Activated naive CD8-positive, alpha-beta T cell treated with anti-CD3 and anti-CD28 coated beads for 36 hours (primary cell): ENCODE results near the gene CXCL5. TPM values are rescaled to one million over a fixed set of nuclear protein-coding genes. Genes with fewer than 3 reads are reported as not detected.
"Not testable (repeated sequence)": the region's sequence is repeated elsewhere in the genome, so short reads cannot be mapped to it uniquely, and the experiment has no call there.

ENCODE experiments used
- DNase-seq: peaks from one replicate; pipeline ENCODE4 v3.0.0; 2021
- H3K27ac Mint-ChIP-seq: one replicate; pipeline ENCODE4 v1.8.0; 2022; ENCODE audit warnings: mild to moderate bottlenecking, moderate library complexity, mixed read lengths
- H3K27me3 Mint-ChIP-seq: one replicate; pipeline ENCODE4 v1.8.0; 2022; ENCODE audit warnings: mild to moderate bottlenecking, mixed read lengths
- H3K36me3 Mint-ChIP-seq: one replicate; pipeline ENCODE4 v1.8.0; 2021; ENCODE audit warnings: mild to moderate bottlenecking, mixed read lengths
- H3K4me1 Mint-ChIP-seq: one replicate; pipeline ENCODE4 v1.8.0; 2021; ENCODE audit warnings: mixed read lengths
- H3K4me3 Mint-ChIP-seq: one replicate; pipeline ENCODE4 v1.8.0; 2022; ENCODE audit warnings: mild to moderate bottlenecking, moderate library complexity, mixed read lengths
- H3K9me3 Mint-ChIP-seq: one replicate; pipeline ENCODE4 v1.8.0; 2022; ENCODE audit warnings: mixed read lengths
- total RNA-seq, 2 experiments: library from RNA; stranded (reverse); gene quantifications; one replicate each; pipeline ENCODE4 v1.2.3, GENCODE V29; 2021

Gene CXCL5
- total RNA-seq, 2 experiments from 2014 or later = not detected

DNA sequence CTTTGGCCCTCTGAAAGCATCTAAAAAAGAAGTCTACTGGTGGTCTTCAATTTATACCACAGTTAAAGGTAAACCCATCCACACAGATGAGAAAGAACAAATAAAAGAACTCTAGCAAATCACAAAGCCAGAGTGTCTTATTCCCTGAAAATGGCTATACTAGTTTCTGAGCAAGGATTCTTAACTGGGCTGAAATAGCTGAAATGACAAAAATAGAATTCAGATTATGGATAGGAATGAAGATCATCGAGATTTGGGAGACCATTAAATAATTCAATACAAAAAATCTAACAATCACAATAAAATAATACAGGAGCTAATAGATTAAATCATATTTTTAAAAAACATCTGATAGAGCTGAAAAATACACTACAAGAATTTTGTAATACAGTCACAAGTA, 28.5 kb downstream of the CXCL5 start:
- no peaks in the 10 kb centered on the region for H3K36me3 Mint-ChIP-seq
- no peaks in the 10 kb centered on the region for H3K4me1 Mint-ChIP-seq
- H3K9me3 Mint-ChIP-seq = peaks cover 21% of the 10 kb centered on the region
- H3K27me3 Mint-ChIP-seq = no peaks in the 10 kb centered on the region
- no peak overlapping the region for H3K27ac Mint-ChIP-seq
- DNase-seq = no peak
- no peak overlapping the region for H3K4me3 Mint-ChIP-seq

DNA sequence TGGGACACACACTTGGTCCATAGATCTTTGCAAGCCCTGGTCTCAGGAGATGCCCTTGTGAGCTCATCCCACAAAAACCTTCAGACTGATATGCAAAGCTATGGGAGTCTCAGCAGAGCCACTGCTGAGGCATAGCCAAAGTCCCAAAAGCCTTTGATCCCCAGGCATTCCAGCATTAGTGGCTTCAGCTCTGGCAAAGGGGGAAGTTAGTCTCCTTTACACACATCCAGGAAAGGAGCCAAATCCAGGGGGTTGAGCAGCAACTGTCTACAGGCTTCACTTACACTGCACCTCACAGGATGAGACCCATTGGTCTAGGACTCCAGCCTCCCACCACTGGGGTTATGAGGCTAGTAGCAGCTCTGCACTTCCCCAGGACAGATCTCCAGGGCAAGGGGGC, 30.6 kb downstream of the CXCL5 start:
- no peaks in the 10 kb centered on the region for H3K36me3 Mint-ChIP-seq
- peaks cover 15% of the 10 kb centered on the region for H3K9me3 Mint-ChIP-seq
- no peak overlapping the region for H3K4me3 Mint-ChIP-seq
- H3K27me3 Mint-ChIP-seq = no peaks in the 10 kb centered on the region
- no peak overlapping the region for H3K27ac Mint-ChIP-seq
- DNase-seq = no peak
- no peaks in the 10 kb centered on the region for H3K4me1 Mint-ChIP-seq

GRCh38 chr4:73964862-73965611, 33.4 kb downstream of the CXCL5 start:
- H3K36me3 Mint-ChIP-seq = no peaks in the 10 kb centered on the region
- no peak overlapping the region for H3K4me3 Mint-ChIP-seq
- H3K27me3 Mint-ChIP-seq = no peaks in the 10 kb centered on the region
- H3K4me1 Mint-ChIP-seq = no peaks in the 10 kb centered on the region
- no peak for DNase-seq
- peaks cover 8% of the 10 kb centered on the region for H3K9me3 Mint-ChIP-seq
- no peak overlapping the region for H3K27ac Mint-ChIP-seq

GRCh38 chr4:73962724-73963123, 35.8 kb downstream of the CXCL5 start:
- H3K27me3 Mint-ChIP-seq = no peaks in the 10 kb centered on the region
- no peak overlapping the region for H3K4me3 Mint-ChIP-seq
- H3K36me3 Mint-ChIP-seq = no peaks in the 10 kb centered on the region
- H3K27ac Mint-ChIP-seq = no peak overlapping the region
- H3K9me3 Mint-ChIP-seq = peaks cover 18% of the 10 kb centered on the region
- DNase-seq = no peak
- H3K4me1 Mint-ChIP-seq = no peaks in the 10 kb centered on the region

GRCh38 chr4:73959041-73959440, 39.4 kb downstream of the CXCL5 start:
- not testable (repeated sequence) for H3K36me3 Mint-ChIP-seq, DNase-seq, H3K27ac Mint-ChIP-seq, H3K4me3 Mint-ChIP-seq, H3K27me3 Mint-ChIP-seq, H3K4me1 Mint-ChIP-seq
- peaks cover 35% of the 10 kb centered on the region for H3K9me3 Mint-ChIP-seq

GRCh38 chr4:73952352-73952751, 46.1 kb downstream of the CXCL5 start:
- peaks cover 3% of the 10 kb centered on the region for H3K27me3 Mint-ChIP-seq
- no peak overlapping the region for H3K4me3 Mint-ChIP-seq
- peaks cover 14% of the 10 kb centered on the region for H3K9me3 Mint-ChIP-seq
- no peak overlapping the region for H3K27ac Mint-ChIP-seq
- no peaks in the 10 kb centered on the region for H3K4me1 Mint-ChIP-seq
- no peak for DNase-seq
- no peaks in the 10 kb centered on the region for H3K36me3 Mint-ChIP-seq

DNA sequence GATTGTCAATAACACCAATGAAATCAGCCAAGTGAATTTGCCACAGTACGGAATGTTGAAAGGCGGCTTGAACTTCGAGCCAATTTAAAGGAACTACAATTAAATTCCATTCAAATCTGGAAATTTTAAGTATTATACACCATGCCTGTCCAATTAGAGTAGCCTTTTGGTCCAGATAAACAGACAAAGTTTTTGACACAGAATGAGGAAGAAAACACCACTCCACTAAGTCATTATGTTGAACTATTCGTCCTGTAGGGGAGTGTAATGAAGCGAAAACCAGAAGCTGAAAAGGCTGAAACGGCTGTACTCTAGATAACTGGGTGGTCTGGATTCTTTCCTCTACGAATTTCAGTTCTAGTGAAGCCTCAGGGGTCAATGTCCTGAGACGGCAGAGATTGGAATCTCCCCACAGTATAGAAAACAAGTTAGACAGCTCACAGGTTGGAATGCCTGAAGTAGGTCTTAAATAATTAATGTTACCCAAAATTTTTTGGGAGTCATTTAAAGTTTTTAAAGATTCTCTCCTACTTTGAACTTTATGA, 48.0 kb downstream of the CXCL5 start:
- not testable (repeated sequence) for H3K4me3 Mint-ChIP-seq, H3K4me1 Mint-ChIP-seq, H3K36me3 Mint-ChIP-seq, H3K27ac Mint-ChIP-seq, H3K9me3 Mint-ChIP-seq, DNase-seq
- peaks cover 18% of the 10 kb centered on the region for H3K27me3 Mint-ChIP-seq

DNA sequence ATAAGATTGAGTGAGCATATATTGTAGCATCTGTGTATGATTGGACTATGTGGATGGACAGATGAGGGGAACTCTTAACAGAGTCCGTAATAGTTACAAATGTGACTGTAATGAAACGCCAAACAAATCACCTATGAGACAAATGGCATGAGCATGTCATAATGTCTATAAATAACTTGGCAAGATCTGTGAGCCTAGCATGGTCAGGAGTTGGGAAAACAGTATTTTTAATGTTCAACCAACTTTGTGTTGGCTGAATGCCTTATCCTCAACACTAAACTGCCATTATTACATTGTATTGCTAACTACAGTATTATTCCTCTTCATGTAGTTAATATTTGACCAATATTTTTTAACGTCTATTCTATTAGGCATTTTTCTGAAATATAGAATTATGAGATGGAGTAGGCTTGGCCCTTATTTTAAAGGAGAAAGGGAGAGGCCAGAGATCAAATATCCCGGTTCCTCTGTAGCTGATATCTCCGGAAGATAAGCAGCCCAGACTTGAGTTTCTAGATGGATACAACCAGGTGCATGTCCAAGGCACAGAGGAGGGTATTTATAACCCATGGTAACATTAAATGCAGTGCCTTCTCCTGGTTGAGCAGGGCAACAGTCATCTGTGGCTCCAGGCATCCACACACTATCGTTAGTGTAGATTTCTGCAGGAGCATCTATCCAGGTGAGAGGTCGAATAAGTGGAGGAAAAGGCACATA, 49.3 kb downstream of the CXCL5 start:
- Mint-ChIP-seq H3K9me3 (peaks cover under 1% of the 10 kb centered on the region), H3K27ac (no peak overlapping the region), H3K36me3 (no peaks in the 10 kb centered on the region), H3K27me3 (peaks cover 30% of the 10 kb centered on the region), H3K4me1 (no peaks in the 10 kb centered on the region), H3K4me3 (no peak overlapping the region)
- DNase-seq = no peak

DNA sequence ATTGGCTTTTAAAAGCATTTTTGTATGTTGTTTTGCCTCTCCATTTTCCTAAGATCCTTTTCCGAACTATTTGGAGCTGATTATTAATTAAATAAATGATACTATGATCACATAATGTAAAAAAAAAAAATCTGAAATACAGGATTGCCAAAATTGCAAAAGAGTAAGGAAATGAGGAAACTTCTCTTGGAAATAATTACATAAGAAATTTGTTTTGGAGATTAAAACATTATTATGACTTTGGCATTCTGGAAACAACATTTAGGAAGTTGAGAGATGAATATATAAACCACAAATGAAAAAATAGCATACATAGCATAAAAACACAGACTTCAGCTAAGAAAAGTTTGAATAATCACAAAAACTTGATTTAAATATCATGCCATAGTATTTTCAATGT, 50.2 kb downstream of the CXCL5 start:
- Mint-ChIP-seq H3K36me3 (no peaks in the 10 kb centered on the region), H3K27me3 (peaks cover 37% of the 10 kb centered on the region), H3K27ac (no peak overlapping the region), H3K4me1 (no peaks in the 10 kb centered on the region), H3K9me3 (no peaks in the 10 kb centered on the region), H3K4me3 (no peak overlapping the region)
- no peak for DNase-seq

DNA sequence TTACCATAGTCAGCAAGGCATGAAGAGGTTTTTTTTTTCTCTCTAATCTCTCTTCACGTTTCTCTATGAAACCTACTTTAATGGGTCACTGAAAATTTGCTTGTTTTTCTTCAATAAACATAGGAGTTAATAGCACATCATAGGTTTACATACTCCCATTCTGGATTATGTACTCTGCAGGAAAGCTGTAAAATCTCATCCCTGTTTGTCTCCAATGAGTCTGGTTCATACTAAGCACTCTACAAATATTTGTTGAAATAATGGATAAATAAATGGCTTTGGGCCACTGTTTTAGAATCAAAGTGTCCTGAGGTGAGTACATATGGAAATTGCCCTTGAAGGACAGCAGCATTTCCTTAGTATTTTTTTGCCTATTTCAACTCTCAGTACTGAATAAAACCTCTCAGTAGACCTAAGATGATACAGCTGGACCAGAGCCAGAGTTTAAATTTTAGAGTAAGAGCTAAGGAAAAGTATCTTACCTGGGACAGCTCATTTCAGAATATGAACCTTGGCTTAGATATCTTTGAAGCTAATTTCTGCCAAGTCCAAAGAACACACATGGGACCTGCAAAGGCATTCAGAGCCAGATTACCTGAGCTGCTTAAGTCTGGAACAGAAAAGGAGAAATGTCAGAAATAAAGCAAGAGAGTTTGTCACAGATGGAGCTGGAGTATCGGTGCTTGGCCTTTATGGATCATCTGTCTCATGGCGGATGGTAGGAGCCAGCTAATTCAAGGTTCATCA, 51.1 kb downstream of the CXCL5 start:
- H3K36me3 Mint-ChIP-seq = no peaks in the 10 kb centered on the region
- H3K9me3 Mint-ChIP-seq = no peaks in the 10 kb centered on the region
- no peak overlapping the region for H3K27ac Mint-ChIP-seq
- H3K27me3 Mint-ChIP-seq = peaks cover 45% of the 10 kb centered on the region
- H3K4me1 Mint-ChIP-seq = no peaks in the 10 kb centered on the region
- no peak overlapping the region for H3K4me3 Mint-ChIP-seq
- no peak for DNase-seq

DNA sequence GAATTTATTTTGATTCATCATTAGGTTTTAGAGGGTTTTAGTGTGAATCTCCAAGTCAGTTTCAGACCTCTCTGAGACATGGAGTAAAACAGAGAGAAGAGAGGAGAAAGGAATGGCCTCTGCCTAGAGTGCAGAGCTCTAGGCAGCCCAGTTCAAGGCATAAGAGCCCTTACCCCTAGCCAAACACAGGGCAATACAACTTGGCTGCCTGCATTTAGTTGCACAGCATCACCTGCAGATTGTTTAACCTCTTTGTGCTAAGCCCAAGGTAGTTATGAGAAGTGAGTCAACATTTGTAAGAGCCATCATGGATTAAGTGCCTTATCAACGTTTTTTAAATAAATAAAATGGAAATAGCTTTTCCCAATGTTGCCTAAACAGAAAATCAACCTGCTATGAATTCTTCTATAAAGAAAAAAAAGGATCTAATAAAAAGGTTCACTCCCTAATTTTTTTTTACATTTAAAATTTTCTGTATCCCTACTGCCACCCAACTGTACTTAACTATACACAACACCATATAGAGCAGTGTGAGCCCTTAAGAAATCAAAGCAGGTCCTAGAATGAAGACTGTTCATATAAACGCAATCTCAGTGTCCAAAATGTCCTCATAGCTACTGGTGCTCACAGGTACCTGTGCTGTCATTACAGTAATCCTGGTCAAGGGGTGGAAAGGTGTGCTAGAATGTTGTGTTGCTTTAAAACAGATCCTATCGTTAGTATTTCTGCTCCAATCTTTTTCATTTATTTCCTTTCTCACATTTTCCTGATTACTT, 52.6 kb downstream of the CXCL5 start:
- no peaks in the 10 kb centered on the region for H3K9me3 Mint-ChIP-seq
- peaks cover 51% of the 10 kb centered on the region for H3K27me3 Mint-ChIP-seq

More for the DNA sequence above, 52.6 kb downstream of the CXCL5 start:
- Mint-ChIP-seq H3K27ac (no peak overlapping the region), H3K4me1 (no peaks in the 10 kb centered on the region), H3K36me3 (no peaks in the 10 kb centered on the region), H3K4me3 (no peak overlapping the region)
- DNase-seq = no peak

Other genes starting within 250 kb of the CXCL5 start
- gene CXCL6, start 162.0 kb downstream of the CXCL5 start, total RNA-seq = not detected
- not detected for gene PF4V1, start 145.4 kb downstream of the CXCL5 start, total RNA-seq
- not detected for gene CXCL1, start 129.3 kb downstream of the CXCL5 start, total RNA-seq
- gene PF4, start 16.6 kb downstream of the CXCL5 start, total RNA-seq = not detected
- not detected for gene PPBP, start 10.5 kb downstream of the CXCL5 start, total RNA-seq
- gene CXCL3, start 40.0 kb upstream of the CXCL5 start, total RNA-seq = not detected
- gene CXCL2, start 100.5 kb upstream of the CXCL5 start, total RNA-seq = not detected
- gene MTHFD2L, start 159.4 kb upstream of the CXCL5 start, total RNA-seq = 1 to 10 TPM; 8.2 to 8.3 TPM